Stimulated activated CD4-positive, alpha-beta T cell treated with anti-CD3 and anti-CD28 coated beads, Interleukin-2, amount 100 ng/mL, for 24 hours (primary cell): ENCODE results near the gene FOXK2.

ENCODE experiments used
- DNase-seq, 2 donors: peaks; one replicate each; pipeline ENCODE4 v3.0.0-alpha.2; 2020

FOXK2 gene

GRCh38 chr17:82648165-82648668 lies 128.7 kb downstream of the FOXK2 start, which contains the start of gene WDR45B:
WDR45B (minus strand) TSS chr17:82648444; CDS start chr17:82648340, 104 bp downstream.
- DNase-seq, result peak; percentile 89 to 92

GRCh38 chr17:82648742-82649331 lies 129.3 kb downstream of the FOXK2 start:
- DNase-seq, result peak; percentile 44

GRCh38 chr17:82649501-82650261 lies 130.1 kb downstream of the FOXK2 start:
- DNase-seq, result no peak

- DNase-seq, result no peak
These were observed 131.2 kb downstream of the FOXK2 start for GRCh38 chr17:82650723-82651122.

GRCh38 chr17:82653651-82654528 lies 134.4 kb downstream of the FOXK2 start:
- no peak for DNase-seq
